OCI-LY1 (cell line): Measurements from ENCODE around the gene CBX4.

ENCODE experiments used
- CTCF ChIP-seq: fragments of 200-600 bp; sonication (generic), shearing (Covaris generic); IDR thresholded peaks from 2 replicates; pipeline ENCODE4 v1.5.1; 2017; ENCODE audit warnings: mild to moderate bottlenecking, antibody characterized with exemption, low read length, moderate library complexity, mixed read lengths
- EZH2 ChIP-seq: fragments of 200-600 bp; sonication (generic), shearing (Covaris generic); IDR thresholded peaks from 2 replicates; pipeline ENCODE4 v1.8.0; 2017; ENCODE audit warnings: borderline replicate concordance, mixed run types, mild to moderate bottlenecking, antibody characterized with exemption, low read length, moderate library complexity, mixed read lengths

GRCh38 chr17:79804856-79805696 lies 34.2 kb downstream of the CBX4 start:
- TF ChIP-seq CTCF (no peak), EZH2 (no peak)
